Trophoblast cell (in vitro differentiated cells and primary cell): ENCODE data around the gene JUP.
A peak's percentile ranks its signal among the peaks of the same experiment; 100 is the strongest.

ENCODE experiments used
- DNase-seq, 2 donors: peaks; one replicate each; pipeline ENCODE4 v3.0.0-alpha.2; 2016
- H2AFZ ChIP-seq: 2 replicates; pipeline ENCODE4 v1.6.1; 2013; ENCODE audit warnings: low read length, moderate library complexity, mild to moderate bottlenecking; ENCODE audit not compliant: insufficient read depth, poor library complexity
- H2AK5ac ChIP-seq: 2 replicates; pipeline ENCODE4 v1.6.1; 2013; ENCODE audit warnings: mild to moderate bottlenecking, low read length
- H2BK120ac ChIP-seq: 2 replicates; pipeline ENCODE4 v1.6.1; 2013; ENCODE audit warnings: low read length, mild to moderate bottlenecking, moderate library complexity; ENCODE audit not compliant: insufficient read depth, poor library complexity
- H2BK12ac ChIP-seq: 2 replicates; pipeline ENCODE4 v1.6.1; 2013; ENCODE audit warnings: mild to moderate bottlenecking, low read length, moderate library complexity
- H2BK5ac ChIP-seq: 2 replicates; pipeline ENCODE4 v1.6.1; 2013; ENCODE audit warnings: low read length, low read depth, moderate library complexity, mild to moderate bottlenecking; ENCODE audit not compliant: poor library complexity
- H3K14ac ChIP-seq: 2 replicates; pipeline ENCODE4 v1.6.1; 2013; ENCODE audit warnings: mild to moderate bottlenecking, low read length
- H3K18ac ChIP-seq: 2 replicates; pipeline ENCODE4 v1.6.1; 2013; ENCODE audit warnings: mild to moderate bottlenecking, low read length
- H3K23ac ChIP-seq: 2 replicates; pipeline ENCODE4 v1.6.1; 2013; ENCODE audit warnings: low read length
- H3K27ac ChIP-seq: 2 replicates; pipeline ENCODE4 v1.5.1; 2013; ENCODE audit warnings: low read depth, mild to moderate bottlenecking, inconsistent platforms, low read length, moderate library complexity
- H3K27me3 ChIP-seq: 2 replicates; pipeline ENCODE4 v1.6.1; 2013; ENCODE audit warnings: inconsistent platforms, mild to moderate bottlenecking, low read length, moderate library complexity; ENCODE audit not compliant: insufficient read depth
- H3K36me3 ChIP-seq, 2 experiments: 1 replicate in 1 of 2; 2 replicates in 1 of 2; pipeline ENCODE4 v1.6.1; 2013; ENCODE audit warnings: low read length in 2 of 2, mild to moderate bottlenecking in 2 of 2, moderate library complexity in 1 of 2; ENCODE audit not compliant: insufficient read depth in 2 of 2, control insufficient read depth in 1 of 2
- H3K4ac ChIP-seq: 2 replicates; pipeline ENCODE4 v1.6.1; 2013; ENCODE audit warnings: low read depth, mild to moderate bottlenecking, low read length, moderate library complexity
- H3K4me1 ChIP-seq, 2 experiments: 1 replicate in 1 of 2; 2 replicates in 1 of 2; pipeline ENCODE4 v1.6.1; 2013; ENCODE audit warnings: low read length in 2 of 2, mild to moderate bottlenecking in 2 of 2, moderate library complexity in 1 of 2; ENCODE audit not compliant: insufficient read depth in 2 of 2, control insufficient read depth in 1 of 2
- H3K4me2 ChIP-seq: 2 replicates; pipeline ENCODE4 v1.6.1; 2013; ENCODE audit warnings: inconsistent platforms, mild to moderate bottlenecking, low read length, moderate library complexity
- H3K4me3 ChIP-seq: 2 replicates; pipeline ENCODE4 v1.5.1; 2013; ENCODE audit warnings: mild to moderate bottlenecking, low read depth, low read length, inconsistent platforms
- H3K79me1 ChIP-seq: one replicate; pipeline ENCODE4 v1.6.1; 2013; ENCODE audit warnings: low read length
- H3K79me2 ChIP-seq: 2 replicates; pipeline ENCODE4 v1.6.1; 2013; ENCODE audit warnings: low read length, mild to moderate bottlenecking; ENCODE audit not compliant: control insufficient read depth, insufficient read depth, poor library complexity
- H3K9ac ChIP-seq: 2 replicates; pipeline ENCODE4 v1.6.1; 2013; ENCODE audit warnings: mild to moderate bottlenecking, low read length
- H3K9me3 ChIP-seq: 2 replicates; pipeline ENCODE4 v1.6.1; 2013; ENCODE audit warnings: low read depth, mild to moderate bottlenecking, control low read depth, inconsistent platforms, low read length; ENCODE audit not compliant: insufficient read depth
- H4K12ac ChIP-seq: 2 replicates; pipeline ENCODE4 v1.6.1; 2013; ENCODE audit warnings: low read depth, mild to moderate bottlenecking, low read length, moderate library complexity
- H4K8ac ChIP-seq: 2 replicates; pipeline ENCODE4 v1.6.1; 2013; ENCODE audit warnings: low read depth, mild to moderate bottlenecking, low read length, moderate library complexity
- H4K91ac ChIP-seq: one replicate; pipeline ENCODE4 v1.6.1; 2013; ENCODE audit warnings: low read depth, mild to moderate bottlenecking, low read length, moderate library complexity
- whole genome bisulfite sequencing: extraction: QIAGEN DNeasy Blood & Tissue Kit; methylation state at CpG from one replicate; pipeline ENCODE4 v1.1.7; 2013; ENCODE audit warnings: missing lambda C conversion rate; ENCODE audit not compliant: insufficient read length, insufficient coverage; ENCODE audit errors: extremely low coverage; 5-methylcytosine and 5-hydroxymethylcytosine counted together

JUP gene

DNA sequence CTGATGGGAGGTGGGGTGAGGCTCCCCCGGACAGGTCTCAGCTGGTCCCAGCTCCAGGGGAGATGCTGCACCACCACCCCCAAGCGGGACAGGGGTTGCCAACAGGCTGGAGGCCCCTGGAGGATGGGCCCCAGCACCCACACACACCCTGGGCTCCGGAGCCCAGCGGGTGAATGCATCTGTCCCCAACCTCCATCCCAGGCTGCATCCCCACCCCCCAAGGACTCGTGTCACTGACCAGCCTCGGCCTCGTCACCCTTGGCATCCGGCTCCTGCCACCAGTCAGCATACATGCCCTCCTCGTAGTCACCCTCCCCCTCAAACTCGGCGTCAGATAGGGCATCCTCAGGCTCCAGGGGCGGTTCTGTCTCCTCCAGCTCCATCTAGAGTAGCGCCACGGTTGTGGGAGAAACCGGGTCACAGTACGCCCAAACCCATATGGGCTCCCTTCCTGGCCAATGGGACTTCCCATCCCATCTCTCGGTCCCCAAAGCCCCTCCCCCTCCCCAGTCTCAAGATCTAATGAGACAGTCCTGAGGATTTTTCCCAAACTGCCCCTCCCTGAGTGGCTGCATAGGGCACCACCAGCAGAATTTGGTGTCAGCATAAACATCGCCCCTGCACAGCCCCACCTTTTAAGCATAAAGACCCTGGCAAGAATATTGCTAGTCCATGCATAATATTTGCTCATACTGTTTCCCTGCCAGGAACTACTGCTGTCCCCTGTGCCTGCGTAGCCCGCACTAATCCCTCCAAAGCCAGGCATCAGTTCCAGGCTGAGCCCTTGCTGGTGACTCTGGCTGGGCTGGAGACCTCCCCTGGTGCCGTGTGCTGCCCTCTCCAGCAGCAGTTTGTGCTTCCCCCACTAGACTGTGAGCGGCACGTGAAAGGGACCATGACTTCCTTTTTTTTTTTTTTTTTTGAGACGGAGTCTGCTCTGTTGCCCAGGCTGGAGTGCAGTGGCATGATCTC, 16.8 kb upstream of the JUP start:
- no CpG with 5 or more reads among the region's 24 CpGs for WGBS

DNA sequence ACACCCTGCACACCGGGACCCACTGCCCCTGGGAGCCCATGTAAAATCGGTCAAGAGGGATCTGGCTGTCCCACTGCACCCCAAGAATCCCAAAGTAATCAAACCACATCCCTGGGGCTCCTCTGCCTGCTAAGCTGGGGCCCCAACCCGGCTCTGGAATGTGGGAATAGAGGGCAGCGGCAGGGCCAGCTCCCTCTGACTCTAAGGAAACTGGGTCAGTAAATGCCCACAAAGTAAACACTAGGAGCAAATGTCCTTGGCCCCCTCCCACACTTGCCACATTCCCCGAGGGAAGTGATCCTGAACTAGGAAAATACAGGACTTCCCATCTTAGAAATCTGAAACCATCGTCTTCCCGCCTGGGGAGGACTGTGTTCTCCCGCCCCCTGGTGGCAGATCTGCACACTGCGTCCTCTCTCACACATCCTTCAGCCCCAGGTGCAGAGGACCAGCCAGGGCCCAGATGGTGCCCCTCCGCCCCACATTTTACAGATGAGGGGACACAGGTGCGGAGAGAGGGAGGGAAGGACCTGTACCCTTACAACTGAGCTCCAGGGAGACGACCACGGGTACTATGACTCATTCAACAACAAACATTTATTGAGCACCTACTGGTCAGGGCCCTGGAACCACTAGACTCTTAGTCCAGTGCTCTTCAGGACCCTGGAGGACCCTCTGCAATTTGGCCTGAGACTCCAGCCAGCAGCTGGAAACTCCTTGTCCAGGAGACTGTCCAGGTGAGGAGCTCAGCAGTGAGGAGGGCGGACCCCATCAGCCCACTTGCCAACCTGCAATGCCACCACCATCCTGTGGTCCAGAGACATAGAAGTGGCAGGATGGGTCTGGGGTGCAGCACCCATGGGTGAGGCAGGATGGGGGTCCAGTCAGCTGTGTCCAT, 15.1 kb upstream of the JUP start:
- peak overlapping the region; percentile 8 for H4K8ac ChIP-seq
- H3K27me3 ChIP-seq = no peaks in the 10 kb centered on the region
- DNase-seq = peak; percentile 79 to 94
- no peaks in the 10 kb centered on the region for H3K79me2 ChIP-seq
- H2BK120ac ChIP-seq = peak overlapping the region; percentile 35
- H4K91ac ChIP-seq = peak overlapping the region; percentile 73
- peak overlapping the region; percentile 81 for H3K27ac ChIP-seq
- H3K9me3 ChIP-seq = no peaks in the 10 kb centered on the region
- H2BK12ac ChIP-seq = peak overlapping the region; percentile 14
- peak overlapping the region; percentile 52 for H3K18ac ChIP-seq
- H2BK5ac ChIP-seq = peak overlapping the region; percentile 51
- peak overlapping the region; percentile 23 for H3K4ac ChIP-seq
- no CpG with 5 or more reads among the region's 14 CpGs for WGBS
- H3K4me3 ChIP-seq = no peak overlapping the region
- no peak overlapping the region for H3K23ac ChIP-seq
- H3K4me1 ChIP-seq = peaks cover 13 to 16% of the 10 kb centered on the region in 2 experiments
- H3K4me2 ChIP-seq = peak overlapping the region; percentile 53
- H3K9ac ChIP-seq = no peak overlapping the region
- no peak overlapping the region for H2AFZ ChIP-seq
- H3K79me1 ChIP-seq = peaks cover 11% of the 10 kb centered on the region
- peak overlapping the region; percentile 69 for H2AK5ac ChIP-seq
- no peak overlapping the region for H4K12ac ChIP-seq
- H3K36me3 ChIP-seq = peaks cover 3 to 11% of the 10 kb centered on the region in 2 experiments
- peak overlapping the region; percentile 14 for H3K14ac ChIP-seq

More for the DNA sequence above, 16.8 kb upstream of the JUP start:
- Histone ChIP-seq H3K79me2 (no peaks in the 10 kb centered on the region), H3K4me1 (peaks cover 9 to 16% of the 10 kb centered on the region in 2 experiments), H4K8ac (no peak overlapping the region), H3K4me3 (no peak overlapping the region), H2AFZ (no peak overlapping the region), H3K27me3 (no peaks in the 10 kb centered on the region), H3K23ac (no peak overlapping the region), H3K4me2 (no peak overlapping the region), H2BK12ac (no peak overlapping the region), H3K36me3 (peaks cover 3 to 16% of the 10 kb centered on the region in 2 experiments), H3K9me3 (no peaks in the 10 kb centered on the region), H2AK5ac (no peak overlapping the region), H2BK120ac (no peak overlapping the region), H4K12ac (no peak overlapping the region), H3K14ac (no peak overlapping the region), H3K4ac (no peak overlapping the region), H3K9ac (no peak overlapping the region), H3K79me1 (peaks cover 6% of the 10 kb centered on the region), H3K27ac (no peak overlapping the region), H2BK5ac (no peak overlapping the region), H4K91ac (no peak overlapping the region), H3K18ac (no peak overlapping the region)
- DNase-seq = no peak

DNA sequence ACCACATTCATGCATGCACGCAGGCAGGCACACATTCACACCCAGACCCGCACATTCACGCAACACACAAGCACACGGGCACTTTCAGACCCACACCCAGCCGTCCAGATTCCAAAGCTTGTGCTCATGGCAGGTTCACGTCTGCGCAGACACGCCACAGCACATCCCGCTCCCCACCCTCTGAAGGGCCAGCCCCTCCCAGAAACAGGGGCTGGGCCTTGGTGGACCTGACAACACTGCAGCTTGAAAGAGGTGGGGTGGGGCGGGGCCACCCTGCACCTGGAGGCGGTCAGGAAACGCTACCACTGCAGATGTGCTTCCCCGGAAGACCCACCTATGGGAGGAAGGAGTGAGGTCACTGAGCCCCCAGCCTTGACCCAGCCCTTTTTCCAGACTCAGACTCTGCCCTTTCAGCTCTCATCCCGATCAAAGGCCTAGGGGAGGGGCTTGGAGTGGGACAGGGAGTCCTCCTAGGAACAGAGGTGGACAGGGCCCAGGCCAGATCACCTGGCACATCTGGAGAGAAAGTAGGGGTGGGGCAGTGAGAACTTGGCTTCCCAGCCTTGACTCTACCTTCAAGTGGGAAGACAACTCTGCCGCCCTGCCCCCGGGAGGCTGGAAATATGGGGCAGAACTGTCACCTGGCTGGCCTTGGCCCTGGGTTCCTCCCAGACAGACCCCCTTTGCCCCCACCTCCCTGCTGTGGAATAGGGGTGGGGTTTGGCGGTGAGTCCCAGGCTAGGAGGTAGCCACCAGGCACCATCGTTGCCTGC, 14.3 kb upstream of the JUP start:
- H2BK12ac ChIP-seq = peak overlapping the region; percentile 14
- peak overlapping the region; percentile 14 for H3K14ac ChIP-seq
- peak overlapping the region; percentile 35 for H2BK120ac ChIP-seq
- peaks cover 15% of the 10 kb centered on the region for H3K79me1 ChIP-seq
- H3K4me2 ChIP-seq = peak overlapping the region; percentile 53
- H3K9ac ChIP-seq = no peak overlapping the region
- peaks cover 3 to 6% of the 10 kb centered on the region in 2 experiments for H3K36me3 ChIP-seq
- peak overlapping the region; percentile 23 for H3K4ac ChIP-seq
- H3K18ac ChIP-seq = peak overlapping the region; percentile 52
- H3K9me3 ChIP-seq = no peaks in the 10 kb centered on the region
- DNase-seq = peak; percentile 99 to 100
- H4K8ac ChIP-seq = peak overlapping the region; percentile 8
- peaks cover 18 to 22% of the 10 kb centered on the region in 2 experiments for H3K4me1 ChIP-seq
- no peak overlapping the region for H3K23ac ChIP-seq
- no peaks in the 10 kb centered on the region for H3K79me2 ChIP-seq
- H3K27ac ChIP-seq = peak overlapping the region; percentile 81
- no peak overlapping the region for H4K12ac ChIP-seq
- peak overlapping the region; percentile 73 for H4K91ac ChIP-seq
- no peak overlapping the region for H3K4me3 ChIP-seq
- H2AFZ ChIP-seq = peak overlapping the region; percentile 20
- no peaks in the 10 kb centered on the region for H3K27me3 ChIP-seq
- WGBS = no CpG with 5 or more reads among the region's 18 CpGs
- H2BK5ac ChIP-seq = peak overlapping the region; percentile 51
- H2AK5ac ChIP-seq = peak overlapping the region; percentile 69
